GM12865 (cell line): ENCODE measurements around the gene DENND5A.
"Not testable (repeated sequence)": the region's sequence is repeated elsewhere in the genome, so short reads cannot be mapped to it uniquely, and the experiment has no call there.

ENCODE experiments used
- DNase-seq: peaks from one replicate; pipeline ENCODE4 v3.0.0; 2010; ENCODE audit warnings: low read depth
- H3K4me3 ChIP-seq: 2 replicates; pipeline ENCODE4 v1.5.1; 2011; ENCODE audit warnings: mild to moderate bottlenecking, low read depth, low read length, control low read depth
- TF ChIP-seq, protein P1 (sequence below): IDR thresholded peaks from 2 replicates; pipeline ENCODE4 v1.5.1; 2011; ENCODE audit warnings: low read length, control low read depth, low read depth, inconsistent platforms; ENCODE audit not compliant: insufficient read depth; ENCODE audit errors: missing control alignments

DENND5A gene

DNA sequence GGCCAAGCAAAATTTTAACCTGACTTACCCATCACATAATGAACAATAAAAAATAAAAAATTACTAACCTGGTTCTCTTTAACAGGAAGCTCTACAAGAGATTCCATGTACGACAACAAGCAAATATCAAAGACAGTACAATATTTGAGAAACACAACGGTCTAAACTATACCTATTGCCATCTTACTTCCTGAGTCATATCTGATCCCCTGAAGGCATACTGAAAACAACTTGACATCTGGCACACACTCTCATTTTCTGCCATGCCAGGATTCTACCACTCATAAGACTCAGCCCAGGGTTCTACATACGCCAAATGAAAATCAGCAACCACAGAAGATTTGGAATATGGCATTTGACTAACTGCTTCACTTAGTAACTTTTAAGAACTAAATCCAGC lies 13.8 kb downstream of the DENND5A start:
- TF ChIP-seq, protein P1, sequence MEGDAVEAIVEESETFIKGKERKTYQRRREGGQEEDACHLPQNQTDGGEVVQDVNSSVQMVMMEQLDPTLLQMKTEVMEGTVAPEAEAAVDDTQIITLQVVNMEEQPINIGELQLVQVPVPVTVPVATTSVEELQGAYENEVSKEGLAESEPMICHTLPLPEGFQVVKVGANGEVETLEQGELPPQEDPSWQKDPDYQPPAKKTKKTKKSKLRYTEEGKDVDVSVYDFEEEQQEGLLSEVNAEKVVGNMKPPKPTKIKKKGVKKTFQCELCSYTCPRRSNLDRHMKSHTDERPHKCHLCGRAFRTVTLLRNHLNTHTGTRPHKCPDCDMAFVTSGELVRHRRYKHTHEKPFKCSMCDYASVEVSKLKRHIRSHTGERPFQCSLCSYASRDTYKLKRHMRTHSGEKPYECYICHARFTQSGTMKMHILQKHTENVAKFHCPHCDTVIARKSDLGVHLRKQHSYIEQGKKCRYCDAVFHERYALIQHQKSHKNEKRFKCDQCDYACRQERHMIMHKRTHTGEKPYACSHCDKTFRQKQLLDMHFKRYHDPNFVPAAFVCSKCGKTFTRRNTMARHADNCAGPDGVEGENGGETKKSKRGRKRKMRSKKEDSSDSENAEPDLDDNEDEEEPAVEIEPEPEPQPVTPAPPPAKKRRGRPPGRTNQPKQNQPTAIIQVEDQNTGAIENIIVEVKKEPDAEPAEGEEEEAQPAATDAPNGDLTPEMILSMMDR, result no peak
- peak; percentile 34 for DNase-seq
- H3K4me3 ChIP-seq, result no peak overlapping the region

DNA sequence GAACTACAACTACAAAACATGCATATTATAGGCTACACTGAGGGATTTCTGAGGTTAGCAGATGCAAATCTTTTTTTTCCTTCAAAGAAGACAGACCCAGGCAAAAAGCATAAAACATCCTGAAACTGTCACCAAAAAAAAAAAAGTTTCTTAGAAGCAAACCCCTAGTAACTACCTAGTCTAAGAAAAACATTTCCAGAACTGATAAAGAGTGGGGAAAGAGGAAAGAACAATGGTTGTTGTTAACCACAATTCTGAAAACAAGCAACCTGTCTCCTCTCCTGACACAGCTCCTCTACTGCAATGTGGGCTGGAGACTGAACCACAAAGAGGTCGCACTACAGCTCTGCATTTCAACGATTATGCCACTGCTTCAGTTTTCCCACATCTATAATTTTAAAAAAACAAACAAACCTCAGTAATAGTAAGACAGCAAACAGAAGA lies 15.0 kb downstream of the DENND5A start:
- 0 out of 2 replicates have a peak overlapping the region, but pooled peaks have one; percentile 6 for H3K4me3 ChIP-seq
- DNase-seq, result peak; percentile 82
- TF ChIP-seq, protein P1, result no peak

DNA sequence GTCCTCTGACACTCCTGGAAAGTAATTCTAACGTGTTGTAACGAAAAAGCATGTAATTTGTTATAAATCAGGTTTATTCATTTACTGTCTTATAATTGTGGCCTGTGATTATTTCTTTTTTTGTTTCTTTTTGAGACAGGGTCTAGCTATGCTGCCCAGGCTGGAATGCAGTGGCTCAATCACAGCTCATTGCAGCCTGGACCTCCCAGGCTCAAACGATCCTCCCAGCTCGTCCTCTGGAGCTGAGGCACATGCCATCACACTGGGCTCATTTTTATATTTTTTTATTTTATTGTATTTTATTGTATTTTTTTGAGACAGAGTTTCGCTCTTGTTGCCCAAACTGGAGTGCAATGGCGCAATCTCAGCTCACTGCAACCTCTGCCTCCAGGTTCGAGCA lies 15.9 kb downstream of the DENND5A start:
- DNase-seq, result no peak
- TF ChIP-seq, protein P1, result no peak
- no peak overlapping the region for H3K4me3 ChIP-seq

DNA sequence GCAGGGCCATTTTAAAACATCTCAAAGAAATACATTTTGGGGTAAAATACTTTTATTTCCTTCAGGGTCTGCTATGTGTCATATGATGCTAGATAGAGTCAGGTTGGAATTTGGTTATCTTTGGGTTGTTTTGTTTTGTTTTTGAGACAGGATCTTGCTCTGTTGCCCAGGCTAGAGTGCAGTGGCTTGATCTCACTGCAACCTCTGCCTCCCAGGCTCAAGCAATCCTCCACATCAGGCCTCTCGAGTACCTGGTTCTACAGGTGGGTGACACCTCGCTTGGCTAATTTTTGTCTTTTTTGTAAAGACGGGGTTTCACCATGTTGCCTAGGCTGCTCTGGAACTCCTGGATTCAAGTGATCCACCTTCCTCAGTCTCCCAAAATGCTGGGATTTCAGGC lies 17.3 kb downstream of the DENND5A start:
- DNase-seq, result no peak
- H3K4me3 ChIP-seq, result no peak overlapping the region
- TF ChIP-seq, protein P1, result no peak

DNA sequence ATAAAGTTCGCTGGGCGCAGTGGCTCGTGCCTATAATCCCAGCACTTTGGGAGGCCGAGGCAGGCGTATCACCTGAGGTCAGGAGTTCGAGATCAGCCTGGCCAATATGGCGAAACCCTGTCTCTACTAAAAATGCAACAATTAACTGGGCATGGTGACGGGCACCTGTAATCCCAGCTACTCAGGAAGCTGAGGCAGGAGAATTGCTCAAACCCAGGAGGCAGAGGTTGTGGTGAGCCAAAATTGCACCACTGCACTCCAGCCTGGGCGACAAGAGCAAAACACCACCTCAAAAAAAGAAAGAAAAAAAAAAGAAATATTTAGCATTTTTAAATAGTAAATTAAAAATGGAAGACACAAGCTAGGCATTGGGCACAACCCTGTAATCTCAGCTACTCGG lies 28.9 kb downstream of the DENND5A start:
- not testable (repeated sequence) for H3K4me3 ChIP-seq, DNase-seq

DNA sequence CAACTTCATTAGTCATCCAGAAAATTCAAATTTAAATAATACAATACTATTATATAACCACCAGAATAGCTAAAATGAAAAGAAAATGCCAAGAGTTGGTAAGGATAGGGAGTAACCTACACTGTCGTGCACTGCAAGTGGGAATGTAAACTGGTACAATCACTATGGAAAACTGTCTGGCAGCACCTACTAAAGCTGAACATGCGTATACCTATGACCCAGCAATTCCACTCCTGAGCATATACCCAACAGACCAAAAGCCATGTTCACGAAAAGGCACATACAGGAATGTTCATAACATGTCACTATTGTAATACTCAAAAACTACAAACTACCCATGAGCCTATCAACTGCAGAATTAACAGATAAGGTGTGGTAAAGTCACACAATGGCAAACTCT lies 32.7 kb downstream of the DENND5A start:
- DNase-seq, result no peak
- no peak overlapping the region for H3K4me3 ChIP-seq
- TF ChIP-seq, protein P1, result no peak

DNA sequence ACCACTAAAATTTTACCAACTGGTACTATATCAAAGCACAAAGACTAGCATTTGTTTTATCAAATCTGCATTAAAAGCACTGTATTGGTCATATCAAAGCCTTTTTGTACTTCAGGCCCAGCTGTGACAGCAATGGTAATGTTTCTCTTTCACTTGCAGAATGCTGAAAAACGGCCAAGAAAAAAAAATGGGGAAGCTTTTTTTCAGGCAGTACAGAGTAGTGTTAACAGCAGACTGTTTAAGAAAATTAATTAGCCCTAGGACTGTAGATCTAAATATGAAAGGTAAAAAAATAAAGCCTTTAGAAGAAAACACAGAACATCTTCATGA lies 33.3 kb downstream of the DENND5A start:
- TF ChIP-seq, protein P1, result no peak
- peak; percentile 40 for DNase-seq
- H3K4me3 ChIP-seq, result no peak overlapping the region
